Fibroblast of the aortic adventitia (primary cell): Measurements from ENCODE around the gene SMIM43. TPM values are rescaled to one million over a fixed set of nuclear protein-coding genes. Genes with fewer than 3 reads are reported as not detected.

Experiments
- DNase-seq: peaks from one replicate; pipeline ENCODE4 v3.0.0-alpha.2; 2010; ENCODE audit warnings: low read depth
- H3K4me3 ChIP-seq: 2 replicates; pipeline ENCODE4 v1.5.1; 2011; ENCODE audit warnings: low read depth, mild to moderate bottlenecking, control low read depth, low read length, moderate library complexity
- total RNA-seq: library from RNA; depleted of rRNA; stranded (reverse); fragments of >200 nt; gene quantifications from 2 replicates; pipeline ENCODE4 v1.2.3, GENCODE V29; 2012; ENCODE audit warnings: low replicate concordance
- TF ChIP-seq, protein P1 (sequence below): IDR thresholded peaks from 2 replicates; pipeline ENCODE4 v1.5.1; 2011; ENCODE audit warnings: mild to moderate bottlenecking, low read length, control low read depth, inconsistent platforms; ENCODE audit not compliant: insufficient read depth

SMIM43 gene
- total RNA-seq, 1 donor, result 0.45 TPM

DNA sequence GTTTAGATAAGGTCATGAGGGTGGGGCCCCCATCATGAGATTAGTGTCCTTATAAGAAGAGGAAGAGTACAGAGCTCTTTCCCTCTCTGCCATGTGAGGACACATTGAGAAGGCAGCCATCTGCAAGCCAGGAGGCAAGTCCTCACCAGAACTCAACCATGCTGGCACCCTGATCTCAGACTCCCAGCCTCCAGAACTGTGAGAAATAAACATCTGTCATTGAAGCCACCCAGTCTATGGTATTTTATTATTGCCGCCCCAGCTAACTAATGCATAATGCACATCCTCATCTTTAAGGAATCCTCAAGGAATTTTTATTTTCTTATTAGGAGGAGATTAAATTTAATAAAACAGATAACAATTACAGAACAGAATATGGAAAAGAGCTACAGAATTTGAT, 19.4 kb upstream of the SMIM43 start:
- H3K4me3 ChIP-seq, result no peak overlapping the region
- no peak for DNase-seq
- TF ChIP-seq, protein P1, sequence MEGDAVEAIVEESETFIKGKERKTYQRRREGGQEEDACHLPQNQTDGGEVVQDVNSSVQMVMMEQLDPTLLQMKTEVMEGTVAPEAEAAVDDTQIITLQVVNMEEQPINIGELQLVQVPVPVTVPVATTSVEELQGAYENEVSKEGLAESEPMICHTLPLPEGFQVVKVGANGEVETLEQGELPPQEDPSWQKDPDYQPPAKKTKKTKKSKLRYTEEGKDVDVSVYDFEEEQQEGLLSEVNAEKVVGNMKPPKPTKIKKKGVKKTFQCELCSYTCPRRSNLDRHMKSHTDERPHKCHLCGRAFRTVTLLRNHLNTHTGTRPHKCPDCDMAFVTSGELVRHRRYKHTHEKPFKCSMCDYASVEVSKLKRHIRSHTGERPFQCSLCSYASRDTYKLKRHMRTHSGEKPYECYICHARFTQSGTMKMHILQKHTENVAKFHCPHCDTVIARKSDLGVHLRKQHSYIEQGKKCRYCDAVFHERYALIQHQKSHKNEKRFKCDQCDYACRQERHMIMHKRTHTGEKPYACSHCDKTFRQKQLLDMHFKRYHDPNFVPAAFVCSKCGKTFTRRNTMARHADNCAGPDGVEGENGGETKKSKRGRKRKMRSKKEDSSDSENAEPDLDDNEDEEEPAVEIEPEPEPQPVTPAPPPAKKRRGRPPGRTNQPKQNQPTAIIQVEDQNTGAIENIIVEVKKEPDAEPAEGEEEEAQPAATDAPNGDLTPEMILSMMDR, result no peak

DNA sequence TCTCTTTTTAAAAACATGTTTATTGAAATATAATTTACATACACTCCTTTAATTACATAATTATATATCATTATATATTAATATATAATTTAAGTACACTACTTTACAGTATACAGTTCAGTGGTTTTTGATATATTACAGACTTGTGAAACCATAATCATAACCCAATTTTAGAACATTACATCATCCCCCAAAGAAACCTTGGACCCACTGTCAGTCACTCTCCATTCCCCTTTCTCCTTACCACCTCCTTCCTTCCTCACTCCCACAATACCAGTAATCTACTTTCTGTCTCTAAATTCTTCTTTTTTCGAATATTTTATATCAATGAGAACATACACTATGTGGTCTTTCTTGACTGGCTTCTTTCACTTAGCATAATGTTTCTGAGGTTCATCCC, 18.2 kb upstream of the SMIM43 start:
- H3K4me3 ChIP-seq, result no peak overlapping the region
- TF ChIP-seq, protein P1, result no peak
- DNase-seq, result no peak

DNA sequence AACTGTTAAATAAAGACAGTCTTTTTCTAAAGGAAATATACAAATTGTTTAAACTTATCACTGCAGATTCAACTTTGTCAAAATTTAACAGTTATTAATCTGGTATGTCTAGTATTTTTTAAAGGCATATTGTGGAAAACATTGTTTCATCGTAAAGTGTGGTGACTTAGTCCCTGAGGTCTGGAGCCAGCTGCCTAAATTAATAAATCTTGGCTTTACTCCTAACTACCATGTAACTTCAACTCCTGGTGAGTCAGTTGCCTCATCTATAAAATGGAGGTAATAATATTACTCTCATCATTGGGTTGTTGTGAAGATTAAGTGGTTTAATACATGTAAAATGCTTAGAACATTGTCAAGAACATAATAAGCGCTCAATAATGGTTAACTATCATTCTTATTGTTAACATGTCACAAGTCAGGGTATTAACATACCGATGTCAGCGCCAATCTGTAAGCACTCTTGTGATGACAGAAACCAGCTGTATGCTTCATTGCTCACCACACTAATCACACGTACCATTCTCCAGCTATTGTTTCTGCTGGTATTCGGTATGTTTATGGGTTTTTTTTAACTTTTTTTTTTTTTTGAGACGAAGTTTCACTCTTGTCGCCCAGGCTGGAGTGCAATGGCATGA, 14.1 kb upstream of the SMIM43 start:
- TF ChIP-seq, protein P1, result no peak
- DNase-seq, result peak; percentile 85
- H3K4me3 ChIP-seq, result no peak overlapping the region

DNA sequence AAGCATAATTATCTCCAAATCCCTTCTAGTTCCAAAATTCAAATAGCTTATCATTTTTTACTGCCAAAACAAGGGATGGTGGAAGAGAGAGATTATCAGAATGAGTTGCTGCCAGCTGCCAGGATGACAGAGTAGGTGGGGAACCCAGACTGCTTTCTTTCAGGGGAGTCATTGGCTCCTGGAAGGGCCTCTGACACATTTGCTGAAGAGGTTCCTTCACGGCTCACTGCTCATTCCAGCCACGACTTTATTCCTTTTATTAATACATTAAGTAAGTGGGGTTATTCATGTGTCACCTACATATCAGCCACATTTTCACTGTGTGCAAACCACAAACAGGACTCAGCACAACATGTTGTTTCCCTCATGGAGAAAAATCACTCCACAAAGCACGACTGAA, 12.7 kb upstream of the SMIM43 start:
- DNase-seq, result no peak
- TF ChIP-seq, protein P1, result no peak

DNA sequence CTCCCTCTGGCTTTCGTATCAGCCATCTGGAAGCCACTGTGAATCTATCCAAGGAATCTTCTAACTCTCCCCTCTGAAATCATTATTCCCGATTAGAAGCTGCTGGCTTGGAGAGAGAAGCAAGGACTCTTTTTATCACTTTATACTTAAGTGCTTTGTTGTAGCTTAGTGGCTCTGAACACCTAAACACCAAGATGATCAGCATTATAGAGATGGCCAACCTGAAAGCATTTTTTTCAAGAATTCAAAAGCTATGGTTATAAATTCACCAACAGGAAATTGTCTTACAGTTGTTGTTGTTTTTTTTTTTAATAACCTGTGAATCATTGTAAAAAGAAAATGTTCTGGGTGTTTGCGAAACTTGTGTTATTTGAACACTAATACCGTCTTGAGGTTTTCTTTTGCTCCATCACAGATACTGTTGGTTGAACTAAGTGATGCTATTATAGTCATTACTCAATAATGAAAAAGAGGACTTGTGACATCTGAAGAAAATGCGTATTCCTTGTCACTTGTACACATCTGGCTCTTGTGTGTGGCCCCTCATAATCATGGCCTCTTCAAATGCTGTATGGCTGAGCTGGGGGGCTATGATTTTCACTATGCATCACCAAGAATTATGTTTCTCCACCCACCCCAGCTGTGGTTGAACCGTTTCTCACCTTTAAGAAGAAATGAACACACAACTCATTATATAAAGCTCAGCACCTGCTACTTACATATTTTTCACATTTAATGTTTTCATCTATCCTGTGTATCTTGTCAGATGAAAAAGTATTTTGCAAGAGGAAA, 11.8 kb upstream of the SMIM43 start:
- TF ChIP-seq, protein P1, result no peak
- no peak overlapping the region for H3K4me3 ChIP-seq
- no peak for DNase-seq

More for the DNA sequence above, 12.7 kb upstream of the SMIM43 start:
- no peak overlapping the region for H3K4me3 ChIP-seq

DNA sequence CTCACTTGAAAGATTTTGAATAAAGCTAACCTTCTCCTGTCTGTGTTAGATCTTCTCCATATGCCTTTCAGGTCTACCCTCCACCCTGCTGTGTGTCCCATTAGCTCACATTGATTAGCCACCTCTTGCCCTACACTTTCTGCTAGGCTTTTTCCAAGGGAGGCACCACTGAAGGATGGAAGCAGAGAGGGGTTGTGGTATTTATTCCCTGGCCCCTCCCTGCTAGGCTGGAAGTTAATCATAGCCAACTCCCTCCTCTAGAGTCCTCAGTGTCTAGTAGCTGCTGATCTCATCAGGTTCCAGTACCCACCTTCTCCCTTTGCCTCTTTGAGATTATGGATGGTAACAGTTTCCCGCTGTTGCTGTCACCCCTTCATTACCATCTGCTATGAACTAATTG, 8.9 kb upstream of the SMIM43 start:
- H3K4me3 ChIP-seq, result no peak overlapping the region
- TF ChIP-seq, protein P1, result no peak
- DNase-seq, result no peak
